ENCODE measurements around the gene MED27.

DNA sequence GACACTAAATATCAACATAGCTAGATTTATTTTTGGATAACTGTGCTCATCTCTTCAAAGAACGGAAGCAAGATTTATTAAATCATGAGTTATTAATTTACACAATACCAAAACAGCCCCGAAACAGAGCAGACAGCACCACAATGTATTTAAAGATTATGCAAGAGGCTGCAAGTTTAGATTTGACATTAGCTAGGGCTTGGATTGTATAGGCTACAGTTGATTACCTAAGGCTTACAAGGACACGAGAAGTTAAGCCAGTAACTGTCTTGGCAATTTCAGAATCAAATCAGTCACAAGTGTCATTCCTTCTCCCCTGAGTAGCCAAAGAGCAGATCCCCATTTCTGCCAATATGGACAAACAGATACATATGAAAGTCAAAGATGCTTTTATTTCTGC lies 152.6 kb downstream of the MED27 start:
- TF ChIP-seq, protein P1, sequence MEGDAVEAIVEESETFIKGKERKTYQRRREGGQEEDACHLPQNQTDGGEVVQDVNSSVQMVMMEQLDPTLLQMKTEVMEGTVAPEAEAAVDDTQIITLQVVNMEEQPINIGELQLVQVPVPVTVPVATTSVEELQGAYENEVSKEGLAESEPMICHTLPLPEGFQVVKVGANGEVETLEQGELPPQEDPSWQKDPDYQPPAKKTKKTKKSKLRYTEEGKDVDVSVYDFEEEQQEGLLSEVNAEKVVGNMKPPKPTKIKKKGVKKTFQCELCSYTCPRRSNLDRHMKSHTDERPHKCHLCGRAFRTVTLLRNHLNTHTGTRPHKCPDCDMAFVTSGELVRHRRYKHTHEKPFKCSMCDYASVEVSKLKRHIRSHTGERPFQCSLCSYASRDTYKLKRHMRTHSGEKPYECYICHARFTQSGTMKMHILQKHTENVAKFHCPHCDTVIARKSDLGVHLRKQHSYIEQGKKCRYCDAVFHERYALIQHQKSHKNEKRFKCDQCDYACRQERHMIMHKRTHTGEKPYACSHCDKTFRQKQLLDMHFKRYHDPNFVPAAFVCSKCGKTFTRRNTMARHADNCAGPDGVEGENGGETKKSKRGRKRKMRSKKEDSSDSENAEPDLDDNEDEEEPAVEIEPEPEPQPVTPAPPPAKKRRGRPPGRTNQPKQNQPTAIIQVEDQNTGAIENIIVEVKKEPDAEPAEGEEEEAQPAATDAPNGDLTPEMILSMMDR (IDR thresholded peaks at IDR 0.05) = no peak
- no peak for TF ChIP-seq POLR2AphosphoS5 (IDR thresholded peaks at IDR 0.05)
